ENCODE results near the gene SPON1.

DNA sequence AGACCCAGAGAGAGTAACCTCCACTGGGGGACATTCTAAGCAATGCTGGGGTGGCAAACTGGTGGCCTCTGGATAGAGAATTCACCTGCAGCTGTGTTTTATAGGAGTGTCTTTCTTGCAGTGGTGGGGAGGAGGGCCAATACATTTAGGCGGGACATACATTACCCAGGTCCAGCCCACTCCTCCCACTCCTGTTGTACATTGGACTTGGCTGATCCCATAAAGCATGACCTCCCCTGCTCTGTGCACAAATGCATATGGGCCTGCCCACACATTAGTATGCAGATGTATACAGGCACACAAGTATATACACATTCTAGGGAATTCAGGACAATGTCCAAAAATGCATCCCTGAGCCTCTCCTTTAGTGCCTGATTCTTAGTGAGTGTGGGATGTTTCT lies 297.4 kb downstream of the SPON1 start:
- TF ChIP-seq, protein P1, sequence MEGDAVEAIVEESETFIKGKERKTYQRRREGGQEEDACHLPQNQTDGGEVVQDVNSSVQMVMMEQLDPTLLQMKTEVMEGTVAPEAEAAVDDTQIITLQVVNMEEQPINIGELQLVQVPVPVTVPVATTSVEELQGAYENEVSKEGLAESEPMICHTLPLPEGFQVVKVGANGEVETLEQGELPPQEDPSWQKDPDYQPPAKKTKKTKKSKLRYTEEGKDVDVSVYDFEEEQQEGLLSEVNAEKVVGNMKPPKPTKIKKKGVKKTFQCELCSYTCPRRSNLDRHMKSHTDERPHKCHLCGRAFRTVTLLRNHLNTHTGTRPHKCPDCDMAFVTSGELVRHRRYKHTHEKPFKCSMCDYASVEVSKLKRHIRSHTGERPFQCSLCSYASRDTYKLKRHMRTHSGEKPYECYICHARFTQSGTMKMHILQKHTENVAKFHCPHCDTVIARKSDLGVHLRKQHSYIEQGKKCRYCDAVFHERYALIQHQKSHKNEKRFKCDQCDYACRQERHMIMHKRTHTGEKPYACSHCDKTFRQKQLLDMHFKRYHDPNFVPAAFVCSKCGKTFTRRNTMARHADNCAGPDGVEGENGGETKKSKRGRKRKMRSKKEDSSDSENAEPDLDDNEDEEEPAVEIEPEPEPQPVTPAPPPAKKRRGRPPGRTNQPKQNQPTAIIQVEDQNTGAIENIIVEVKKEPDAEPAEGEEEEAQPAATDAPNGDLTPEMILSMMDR (conservative IDR thresholded peaks at IDR 0.05; ENCODE audit: low read depth, low read length) = no peak
- no peak for TF ChIP-seq EZH2 (IDR thresholded peaks at IDR 0.05; ENCODE audit: low read length, unreplicated experiment)
